ENCODE measurements around the gene ADAD2. TPM values are rescaled to one million over a fixed set of nuclear protein-coding genes. Genes with fewer than 3 reads are reported as not detected.

Gene ADAD2
- total and polyA plus RNA-seq, 10 of the 15 experiments (the other 5 are each of a cell fraction or from before 2014, with no cell fraction given) = 0.44 to 0.68 (median 0.51) TPM; not detected in 7

- Histone ChIP-seq H3K79me2 (ENCODE audit: control insufficient read depth, insufficient read depth, low read length) (no peaks in the 10 kb centered on the region), H3K4me2 (ENCODE audit: control insufficient read depth, insufficient read depth) (no peak overlapping the region), H3K9ac (ENCODE audit: control insufficient read depth, insufficient read depth, low read length) (no peak overlapping the region), H3K4me1 (ENCODE audit: control insufficient read depth, insufficient read depth, low read length) (no peaks in the 10 kb centered on the region), H4K20me1 (ENCODE audit: control insufficient read depth, insufficient read depth) (no peaks in the 10 kb centered on the region), H3K36me3 (ENCODE audit: control insufficient read depth in 2 of 2, insufficient read depth in 2 of 2, low read length in 1 of 2) (no peaks in the 10 kb centered on the region), H3K4me3 (no peak overlapping the region), H3K27ac (ENCODE audit: control insufficient read depth, insufficient read depth) (no peak overlapping the region), H3K9me3 (replicated peaks; ENCODE audit: control insufficient read depth, insufficient read depth, low read length) (no peaks in the 10 kb centered on the region), H3K27me3 (replicated peaks in 1 of 2; ENCODE audit: control insufficient read depth in 2 of 2, insufficient read depth in 2 of 2, low read length in 1 of 2) (0 out of 4 replicates have a peak, but pooled peaks cover 0 to 2% of the 10 kb centered on the region in 2 experiments), H2AFZ (ENCODE audit: control insufficient read depth, low read depth, low read length) (no peak overlapping the region)
- intact Hi-C loops (cut with micrococcal nuclease; ENCODE audit: unreplicated experiment) = no loop called here
- WGBS (ENCODE audit: insufficient coverage, insufficient replicate concordance, low lambda C conversion rate, missing lambda C conversion rate) = 48% methylated on average over 13 of the region's 13 CpGs
- ChIA-PET CTCF (no interaction called here), POLR2A (no interaction called here), SMC1A (ENCODE audit: uncharacterized antibody, unreplicated experiment) (interaction anchor here (1.2 kb wide), 1 partner anchor 11 kb away, joined by 4 read pairs; no protein-coding TSS in a partner anchor), RAD21 (ENCODE audit: unreplicated experiment) (no interaction called here)
- in situ Hi-C loops (cut with MboI) = no loop called here
- TF ChIP-seq SMC3 (IDR thresholded peaks at IDR 0.05; ENCODE audit: borderline replicate concordance, low read length) = no peak
- TF ChIP-seq HDAC6 (IDR thresholded peaks at IDR 0.05; ENCODE audit: unreplicated experiment) = no peak
- TF ChIP-seq RELB (IDR thresholded peaks at IDR 0.05; ENCODE audit: low read depth) = no peak
- no peak for TF ChIP-seq MLLT1 (IDR thresholded peaks at IDR 0.05)
- no peak for TF ChIP-seq MTA2 (IDR thresholded peaks at IDR 0.05; ENCODE audit: low read depth)
- no peak for TF ChIP-seq WRNIP1 (IDR thresholded peaks at IDR 0.05; ENCODE audit: borderline replicate concordance, low read depth, low read length)
- no peak for TF ChIP-seq NR2C1 (IDR thresholded peaks at IDR 0.05)
- no peak for TF ChIP-seq LARP7 (IDR thresholded peaks at IDR 0.05)
- TF ChIP-seq ZNF687 (IDR thresholded peaks at IDR 0.05) = no peak
- TF ChIP-seq JUND (IDR thresholded peaks at IDR 0.05; ENCODE audit: low read depth, low read length) = no peak
- TF ChIP-seq BACH1 (IDR thresholded peaks at IDR 0.05; ENCODE audit: borderline replicate concordance) = no peak
- ATAC-seq = no peak
- no peak for DNase-seq (ENCODE audit: low read depth, low spot score)
- no TSS peak for BruUV-seq (replicated peaks)
- no peak for FAIRE-seq
Measured at GRCh38 chr16:84199097-84199496, 8.1 kb downstream of the ADAD2 start.

Measured in GM12878 (cell line).